PFSK-1 (cell line): Measurements from ENCODE around the gene MT1F.

ENCODE experiments used
- TAF1 ChIP-seq: IDR thresholded peaks from 2 replicates; pipeline ENCODE4 v1.6.1; 2012; ENCODE audit warnings: low read length, control low read depth, borderline replicate concordance; ENCODE audit not compliant: insufficient read depth
- TF ChIP-seq, protein P1 (sequence below), 2 experiments: IDR thresholded peaks; 2 replicates each; pipeline versions ENCODE4 v1.6.1 to v1.8.0; 2011 to 2012; ENCODE audit warnings: low read depth in 2 of 2, low read length in 2 of 2, control low read depth in 1 of 2, inconsistent platforms in 1 of 2, mild to moderate bottlenecking in 1 of 2, moderate library complexity in 1 of 2; ENCODE audit not compliant: insufficient read depth in 1 of 2

DNA sequence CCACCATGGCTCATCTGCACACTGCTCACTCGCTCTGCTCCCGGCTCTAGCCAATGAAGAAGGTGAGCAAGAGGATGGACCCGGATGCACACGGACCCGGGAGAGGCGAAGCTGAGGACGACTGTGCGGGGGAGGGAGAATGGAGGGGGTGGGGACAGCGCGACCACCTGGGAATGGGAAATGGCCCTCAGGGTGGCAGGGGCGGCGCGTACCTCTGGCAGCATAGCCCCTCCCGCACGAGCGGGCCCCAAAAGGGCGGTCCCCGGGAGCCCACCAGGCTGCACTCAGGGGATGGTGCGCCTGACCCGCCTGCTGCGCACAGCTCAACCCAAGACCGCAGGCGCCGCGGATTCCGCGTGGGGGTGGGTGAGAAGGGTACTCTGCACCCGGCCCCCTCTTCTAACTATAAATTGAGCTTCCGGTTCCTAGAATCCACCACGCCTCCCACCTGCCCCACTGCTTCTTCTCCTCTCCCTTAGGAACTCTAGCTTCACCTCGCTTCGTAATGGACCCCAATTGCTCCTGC lies 18.0 kb downstream of the MT1F start:
- no peak for TF ChIP-seq TAF1
- TF ChIP-seq, protein P1, sequence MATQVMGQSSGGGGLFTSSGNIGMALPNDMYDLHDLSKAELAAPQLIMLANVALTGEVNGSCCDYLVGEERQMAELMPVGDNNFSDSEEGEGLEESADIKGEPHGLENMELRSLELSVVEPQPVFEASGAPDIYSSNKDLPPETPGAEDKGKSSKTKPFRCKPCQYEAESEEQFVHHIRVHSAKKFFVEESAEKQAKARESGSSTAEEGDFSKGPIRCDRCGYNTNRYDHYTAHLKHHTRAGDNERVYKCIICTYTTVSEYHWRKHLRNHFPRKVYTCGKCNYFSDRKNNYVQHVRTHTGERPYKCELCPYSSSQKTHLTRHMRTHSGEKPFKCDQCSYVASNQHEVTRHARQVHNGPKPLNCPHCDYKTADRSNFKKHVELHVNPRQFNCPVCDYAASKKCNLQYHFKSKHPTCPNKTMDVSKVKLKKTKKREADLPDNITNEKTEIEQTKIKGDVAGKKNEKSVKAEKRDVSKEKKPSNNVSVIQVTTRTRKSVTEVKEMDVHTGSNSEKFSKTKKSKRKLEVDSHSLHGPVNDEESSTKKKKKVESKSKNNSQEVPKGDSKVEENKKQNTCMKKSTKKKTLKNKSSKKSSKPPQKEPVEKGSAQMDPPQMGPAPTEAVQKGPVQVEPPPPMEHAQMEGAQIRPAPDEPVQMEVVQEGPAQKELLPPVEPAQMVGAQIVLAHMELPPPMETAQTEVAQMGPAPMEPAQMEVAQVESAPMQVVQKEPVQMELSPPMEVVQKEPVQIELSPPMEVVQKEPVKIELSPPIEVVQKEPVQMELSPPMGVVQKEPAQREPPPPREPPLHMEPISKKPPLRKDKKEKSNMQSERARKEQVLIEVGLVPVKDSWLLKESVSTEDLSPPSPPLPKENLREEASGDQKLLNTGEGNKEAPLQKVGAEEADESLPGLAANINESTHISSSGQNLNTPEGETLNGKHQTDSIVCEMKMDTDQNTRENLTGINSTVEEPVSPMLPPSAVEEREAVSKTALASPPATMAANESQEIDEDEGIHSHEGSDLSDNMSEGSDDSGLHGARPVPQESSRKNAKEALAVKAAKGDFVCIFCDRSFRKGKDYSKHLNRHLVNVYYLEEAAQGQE (IDR thresholded peaks at IDR 0.05; ENCODE audit: insufficient read depth in 1 of 2, low read depth in 2 of 2, low read length in 2 of 2), result no peak
